B cell (primary cell): Measurements from ENCODE around the gene CEP350. TPM values are rescaled to one million over a fixed set of nuclear protein-coding genes. Genes with fewer than 3 reads are reported as not detected.

Source experiments
- ATAC-seq: fragments of 200-7000 bp; cut with Tn5 transposase; one replicate; pipeline ENCODE4 v1.10.0; 2021; ENCODE audit warnings: low read depth, mild to moderate bottlenecking, moderate number of reproducible peaks, moderate library complexity
- CTCF ChIA-PET: fragments of 350-600 bp; sonication (Branson Sonifier 250); formaldehyde crosslinking; loops from one replicate; lab custom pipeline; 2021; ENCODE audit warnings: antibody characterized with exemption, inconsistent platforms; lab: Charles Lee
- POLR2A ChIA-PET: fragments of 350-600 bp; sonication (Branson Sonifier 250); formaldehyde crosslinking; loops from one replicate; lab custom pipeline; 2021; ENCODE audit warnings: antibody characterized with exemption; lab: Charles Lee
- DNase-seq: peaks from one replicate; pipeline ENCODE4 v3.0.0; 2013
- H2AFZ ChIP-seq: 2 replicates; pipeline ENCODE4 v1.6.1; 2012; ENCODE audit warnings: mild to moderate bottlenecking, low read depth, low read length; ENCODE audit not compliant: insufficient read depth, poor library complexity, severe bottlenecking
- H3K27ac ChIP-seq, 2 donors: 1 replicate in 1 of 2; 2 replicates in 1 of 2; pipeline ENCODE4 v1.5.1; 2012 to 2013; ENCODE audit warnings: low read length in 2 of 2, mild to moderate bottlenecking in 2 of 2, moderate library complexity in 1 of 2
- H3K27me3 ChIP-seq, 4 experiments: fragments of 200-600 bp in 1 of 4; sonication (generic) in 1 of 4; replicated peaks in 1 of 4; 1 replicate in 2 of 4; 2 replicates in 2 of 4; pipeline versions ENCODE4 v1.6.1 to v1.7.0; 2013 to 2016; ENCODE audit warnings: low read length in 3 of 4, mild to moderate bottlenecking in 2 of 4, mixed read lengths in 1 of 4, moderate library complexity in 1 of 4; ENCODE audit not compliant: insufficient read depth in 4 of 4, control insufficient read depth in 3 of 4; ENCODE audit errors: control extremely low read depth in 1 of 4
- H3K36me3 ChIP-seq, 2 experiments: replicated peaks in 1 of 2; 1 replicate in 1 of 2; 2 replicates in 1 of 2; pipeline versions ENCODE4 v1.6.1 to v1.7.1; 2013; ENCODE audit warnings: low read length in 1 of 2; ENCODE audit not compliant: insufficient read depth in 2 of 2, control insufficient read depth in 1 of 2; ENCODE audit errors: control extremely low read depth in 1 of 2, extremely low read depth in 1 of 2
- H3K4me1 ChIP-seq, 2 donors: fragments of 200-600 bp in 1 of 2; sonication (generic) in 1 of 2; 1 replicate in 1 of 2; 2 replicates in 1 of 2; pipeline versions ENCODE4 v1.5.1 to v1.6.1; 2013 to 2017; ENCODE audit warnings: low read length in 2 of 2; ENCODE audit not compliant: control insufficient read depth in 2 of 2, insufficient read depth in 2 of 2
- H3K4me2 ChIP-seq: replicated peaks from 2 replicates; pipeline ENCODE3; 2012; ENCODE audit warnings: mild to moderate bottlenecking, low read depth, low read length; ENCODE audit not compliant: poor library complexity, severe bottlenecking
- H3K4me3 ChIP-seq, 5 experiments: fragments of 200-600 bp in 1 of 5; sonication (generic) in 1 of 5; 1 replicate in 3 of 5; 2 replicates in 2 of 5; pipeline versions ENCODE4 v1.5.1 to v1.7.0; 2011 to 2016; ENCODE audit warnings: low read length in 4 of 5, mild to moderate bottlenecking in 4 of 5, low read depth in 2 of 5, control low read depth in 1 of 5, moderate library complexity in 1 of 5; ENCODE audit not compliant: insufficient read depth in 1 of 5; ENCODE audit errors: control extremely low read depth in 1 of 5, extremely low read depth in 1 of 5
- H3K79me2 ChIP-seq: fragments of 200-600 bp; sonication (generic); one replicate; pipeline ENCODE4 v1.6.0; 2016; ENCODE audit warnings: low read length; ENCODE audit not compliant: control insufficient read depth, insufficient read depth
- H3K9ac ChIP-seq: fragments of 200-600 bp; sonication (generic); 2 replicates; pipeline ENCODE4 v1.6.1; 2017; ENCODE audit warnings: mild to moderate bottlenecking, low read length, moderate library complexity
- H3K9me3 ChIP-seq, 3 donors: one replicate each; pipeline versions ENCODE4 v1.6.1 to v1.7.1; 2013; ENCODE audit warnings: low read length in 2 of 3; ENCODE audit not compliant: control insufficient read depth in 2 of 3, insufficient read depth in 1 of 3; ENCODE audit errors: control extremely low read depth in 1 of 3
- H4K20me1 ChIP-seq: 2 replicates; pipeline ENCODE4 v1.6.0; 2012; ENCODE audit warnings: mild to moderate bottlenecking, low read length; ENCODE audit not compliant: insufficient read depth, control insufficient read depth, poor library complexity, severe bottlenecking
- H3K27ac Mint-ChIP-seq: one replicate; pipeline ENCODE4 v1.8.0; 2021; ENCODE audit warnings: mixed read lengths
- H3K27me3 Mint-ChIP-seq: one replicate; pipeline ENCODE4 v1.8.0; 2021; ENCODE audit warnings: mixed read lengths
- H3K4me1 Mint-ChIP-seq: one replicate; pipeline ENCODE4 v1.8.0; 2021; ENCODE audit warnings: mixed read lengths
- H3K4me3 Mint-ChIP-seq: one replicate; pipeline ENCODE4 v1.8.0; 2021; ENCODE audit warnings: mixed read lengths
- H3K9me3 Mint-ChIP-seq: one replicate; pipeline ENCODE4 v1.8.0; 2022; ENCODE audit warnings: mixed read lengths; ENCODE audit not compliant: insufficient read depth
- EZH2 ChIP-seq: IDR thresholded peaks from 2 replicates; pipeline ENCODE4 v1.6.1; 2012; ENCODE audit warnings: borderline replicate concordance, low read depth, mild to moderate bottlenecking, moderate library complexity, low read length; ENCODE audit not compliant: insufficient read depth, poor library complexity, severe bottlenecking
- WGBS: methylation state at CpG from one replicate; pipeline ENCODE4 v1.1.5; 2013; ENCODE audit warnings: missing lambda C conversion rate; ENCODE audit not compliant: insufficient coverage; 5-methylcytosine and 5-hydroxymethylcytosine counted together
- intact Hi-C: fragments of 100-400 bp; cut with micrococcal nuclease; formaldehyde crosslinking; loops from one replicate; pipeline ENCODE4 v1.10.0; 2022
- polyA plus RNA-seq: library from polyadenylated mRNA; depleted of rRNA; stranded (reverse); fragments of >200 nt; gene quantifications from 2 replicates; pipeline ENCODE4 v1.2.3, GENCODE V29; 2012
- total RNA-seq, 2 donors: library from RNA; stranded (reverse); fragments of 120-200 nt in 1 of 2; gene quantifications; 1 replicate in 1 of 2; 2 replicates in 1 of 2; pipeline versions ENCODE4 v1.2.3 to v1.2.4, GENCODE V29; 2013 to 2022
- TF ChIP-seq, protein P1 (sequence below): fragments of 200-600 bp; IDR thresholded peaks from one replicate; pipeline ENCODE4 v1.8.0; 2022; ENCODE audit warnings: antibody characterized with exemption, mild to moderate bottlenecking

CEP350 gene
- total and polyA plus RNA-seq, 2 donors (not counting 1 experiment from before 2014, with no cell fraction given), result 7.4 to 92.3 TPM

- TF ChIP-seq, protein P1, sequence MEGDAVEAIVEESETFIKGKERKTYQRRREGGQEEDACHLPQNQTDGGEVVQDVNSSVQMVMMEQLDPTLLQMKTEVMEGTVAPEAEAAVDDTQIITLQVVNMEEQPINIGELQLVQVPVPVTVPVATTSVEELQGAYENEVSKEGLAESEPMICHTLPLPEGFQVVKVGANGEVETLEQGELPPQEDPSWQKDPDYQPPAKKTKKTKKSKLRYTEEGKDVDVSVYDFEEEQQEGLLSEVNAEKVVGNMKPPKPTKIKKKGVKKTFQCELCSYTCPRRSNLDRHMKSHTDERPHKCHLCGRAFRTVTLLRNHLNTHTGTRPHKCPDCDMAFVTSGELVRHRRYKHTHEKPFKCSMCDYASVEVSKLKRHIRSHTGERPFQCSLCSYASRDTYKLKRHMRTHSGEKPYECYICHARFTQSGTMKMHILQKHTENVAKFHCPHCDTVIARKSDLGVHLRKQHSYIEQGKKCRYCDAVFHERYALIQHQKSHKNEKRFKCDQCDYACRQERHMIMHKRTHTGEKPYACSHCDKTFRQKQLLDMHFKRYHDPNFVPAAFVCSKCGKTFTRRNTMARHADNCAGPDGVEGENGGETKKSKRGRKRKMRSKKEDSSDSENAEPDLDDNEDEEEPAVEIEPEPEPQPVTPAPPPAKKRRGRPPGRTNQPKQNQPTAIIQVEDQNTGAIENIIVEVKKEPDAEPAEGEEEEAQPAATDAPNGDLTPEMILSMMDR, result no peak
- no peak for TF ChIP-seq EZH2
- no peaks in the 10 kb centered on the region for H3K9me3 Mint-ChIP-seq
- H3K4me3 ChIP-seq, result no peak overlapping the region
- no peaks in the 10 kb centered on the region for H3K9me3 ChIP-seq
- H3K4me1 ChIP-seq, result no peaks in the 10 kb centered on the region
- POLR2A ChIA-PET, result no interaction called here
- H3K79me2 ChIP-seq, result peaks cover 11% of the 10 kb centered on the region
- intact Hi-C loops, result no loop called here
- WGBS, result no CpG with 5 or more reads among the region's 2 CpGs
- no peak overlapping the region for H3K27ac Mint-ChIP-seq
- ATAC-seq (no peak), DNase-seq (no peak)
- H3K27ac ChIP-seq, result no peak overlapping the region
- H3K4me2 ChIP-seq, result no peak overlapping the region
- H2AFZ ChIP-seq, result no peak overlapping the region
- H3K27me3 Mint-ChIP-seq, result no peaks in the 10 kb centered on the region
- no peak overlapping the region for H3K4me3 Mint-ChIP-seq
- no peaks in the 10 kb centered on the region for H4K20me1 ChIP-seq
- no peaks in the 10 kb centered on the region for H3K27me3 ChIP-seq
- H3K9ac ChIP-seq, result no peak overlapping the region
- CTCF ChIA-PET, result interaction anchor here (1.0 to 8.5 kb wide), 2 partner anchors 13 to 16 kb away, joined by 3 to 62 read pairs; no protein-coding TSS in a partner anchor
- H3K36me3 ChIP-seq, result peaks cover 0 to 2% of the 10 kb centered on the region in 2 experiments
- peaks cover 2% of the 10 kb centered on the region for H3K4me1 Mint-ChIP-seq
These were observed 208.4 kb downstream of the CEP350 start for GRCh38 chr1:180163041-180163440.

Other genes starting within 250 kb of the CEP350 start
- gene FAM163A, start 211.5 kb upstream of the CEP350 start, total RNA-seq, result not detected in 2 replicates
- gene FAM163A, start 211.5 kb upstream of the CEP350 start, polyA plus RNA-seq, result not detected in 2 replicates
- 51.9 and 54.4 TPM in 2 replicates for gene TOR1AIP2, start 77.0 kb upstream of the CEP350 start, total RNA-seq
- 13.6 and 14.0 TPM in 2 replicates for gene TOR1AIP2, start 77.0 kb upstream of the CEP350 start, polyA plus RNA-seq
- gene TOR1AIP1, start 72.5 kb upstream of the CEP350 start, total RNA-seq, result 43.3 and 50.0 TPM in 2 replicates
- 25.4 and 98.1 TPM in 2 replicates for gene TOR1AIP1, start 72.5 kb upstream of the CEP350 start, polyA plus RNA-seq
- 16.9 and 20.6 TPM in 2 replicates for gene QSOX1, start 200.1 kb downstream of the CEP350 start, total RNA-seq
- 8.7 and 11.4 TPM in 2 replicates for gene QSOX1, start 200.1 kb downstream of the CEP350 start, polyA plus RNA-seq